Epidermal melanocyte (primary cell): ENCODE data around the gene PLOD3.

Experiments
- DNase-seq: peaks from one replicate; pipeline ENCODE4 v3.0.0; 2011; ENCODE audit warnings: low spot score; ENCODE audit not compliant: insufficient read length

Gene PLOD3

GRCh38 chr7:101166909-101167644 is 50.3 kb downstream of the PLOD3 start:
- peak; percentile 7 for DNase-seq

GRCh38 chr7:101166648-101166908 is 50.8 kb downstream of the PLOD3 start:
- peak; percentile 1 for DNase-seq

GRCh38 chr7:101165958-101166647 is 51.3 kb downstream of the PLOD3 start:
- peak; percentile 1 for DNase-seq

GRCh38 chr7:101165075-101165957 is 52.1 kb downstream of the PLOD3 start, which contains the start of gene VGF:
Gene VGF, minus strand, starts transcription at chr7:101165569. Its CDS starts 726 bp downstream, at chr7:101164843.
- peak; percentile 95 for DNase-seq

GRCh38 chr7:101164071-101164840 is 53.1 kb downstream of the PLOD3 start:
- DNase-seq, result peak; percentile 31

- peak; percentile 14 for DNase-seq
Measured at GRCh38 chr7:101163279-101164070, 53.9 kb downstream of the PLOD3 start.

GRCh38 chr7:101162551-101163278 is 54.7 kb downstream of the PLOD3 start:
- peak; percentile 22 for DNase-seq

- no peak for DNase-seq
Measured at GRCh38 chr7:101161692-101162471, 55.5 kb downstream of the PLOD3 start.

- DNase-seq, result no peak
Measured at GRCh38 chr7:101160910-101161309, 56.5 kb downstream of the PLOD3 start.

GRCh38 chr7:101159696-101160674 is 57.4 kb downstream of the PLOD3 start:
- no peak for DNase-seq

GRCh38 chr7:101156866-101157589 is 60.4 kb downstream of the PLOD3 start:
- no peak for DNase-seq

- no peak for DNase-seq
Measured at GRCh38 chr7:101156277-101156676, 61.1 kb downstream of the PLOD3 start.
